ENCODE data around the gene TMEM114.

The TMEM114 gene

DNA sequence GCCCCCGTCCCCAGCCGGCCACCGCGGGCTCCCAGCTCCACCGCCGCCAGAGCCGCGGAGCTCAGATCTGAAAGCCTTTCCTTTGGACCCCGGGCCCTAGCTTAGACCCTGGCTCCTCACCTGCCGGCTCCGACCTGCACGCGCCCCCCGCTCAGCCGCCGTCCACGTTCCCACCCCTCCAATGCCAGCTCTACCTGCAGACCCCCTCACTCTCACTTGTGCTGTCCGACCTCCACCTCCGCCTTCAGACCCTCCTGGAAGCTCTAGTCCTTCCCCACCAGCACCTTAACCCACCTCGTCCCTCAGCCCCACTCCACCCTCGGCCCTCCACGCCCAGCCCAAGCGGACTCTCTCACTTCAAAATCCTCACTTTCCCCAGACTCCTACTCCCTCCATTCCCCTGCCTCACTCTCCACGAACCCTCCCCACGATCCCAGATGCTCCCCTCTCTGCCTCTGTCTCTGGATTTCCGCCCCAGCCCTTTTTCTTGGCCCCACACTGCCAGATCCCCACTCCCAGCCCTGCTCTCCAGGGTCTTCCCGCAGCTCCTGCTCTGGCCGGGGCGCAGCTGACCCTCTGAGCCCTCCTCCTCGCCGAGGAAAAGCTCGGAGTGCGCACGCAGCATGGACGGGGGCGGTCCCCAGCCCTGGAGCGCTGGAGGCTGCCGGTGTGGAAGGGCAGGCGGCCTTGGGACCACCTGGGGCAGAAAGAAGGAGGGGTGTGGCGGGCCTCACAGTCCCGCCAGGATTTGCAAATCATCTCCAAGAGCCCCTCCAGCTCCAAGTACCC, at the start of gene TMEM114:
Gene TMEM114, minus strand, starts transcription at position 612 of the 789 bp plus-strand sequence. CDS start 673 bp downstream, outside the sequence.
- DNase-seq: no peak

DNA sequence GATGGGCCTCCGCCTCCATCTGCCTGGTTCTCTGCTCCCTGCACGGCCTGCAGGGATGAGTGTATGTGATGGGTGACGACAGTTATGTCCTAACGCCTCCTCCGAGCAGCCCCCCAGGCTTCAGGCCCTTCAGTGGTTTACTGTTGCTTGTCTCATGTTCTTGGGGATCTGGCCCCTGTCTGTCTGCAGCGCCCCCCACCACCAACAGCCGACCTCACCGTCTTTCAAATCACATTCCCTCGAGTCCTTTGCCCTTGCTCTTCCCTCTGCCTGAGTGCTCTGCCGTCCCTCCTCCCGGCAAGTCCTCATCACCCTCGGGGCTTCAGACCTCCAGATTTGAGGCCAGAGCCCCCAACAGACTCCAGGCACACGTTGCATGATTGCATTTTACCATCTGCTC, 49.4 kb upstream of the TMEM114 start:
- no peak for DNase-seq

DNA sequence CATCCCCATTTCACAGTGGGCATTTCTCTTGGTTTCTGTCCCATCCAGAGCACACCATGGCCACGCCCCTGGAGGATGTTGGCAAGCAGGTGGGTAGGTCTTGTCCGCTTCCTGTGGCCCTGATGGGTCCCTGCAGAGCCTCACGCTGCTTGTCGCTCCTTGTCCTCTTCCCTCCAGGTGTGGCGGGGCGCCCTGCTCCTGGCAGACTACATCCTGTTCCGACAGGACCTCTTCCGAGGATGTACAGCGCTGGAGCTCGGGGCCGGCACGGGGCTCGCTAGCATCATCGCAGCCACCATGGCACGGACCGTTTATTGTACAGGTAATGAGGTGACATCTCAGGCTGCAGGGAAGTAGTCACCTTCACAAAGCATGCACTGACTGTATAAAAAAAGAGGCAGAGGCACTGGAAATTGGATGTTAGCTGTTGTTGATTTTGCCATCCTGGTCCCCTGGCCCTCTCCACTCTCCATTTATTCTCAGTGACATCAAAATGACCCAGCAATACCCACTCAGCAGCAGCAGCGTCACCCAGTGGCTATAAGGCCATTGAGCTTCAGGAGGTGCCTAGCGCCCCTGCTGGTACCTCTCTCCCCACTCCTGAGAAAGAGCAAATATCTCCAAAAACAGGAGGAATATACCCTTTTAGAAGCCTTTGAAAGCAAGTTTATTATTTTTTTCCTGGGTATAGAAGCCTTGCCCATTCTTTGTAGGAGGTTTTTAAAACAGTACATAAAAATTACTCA, 44.9 kb upstream of the TMEM114 start:
- DNase-seq: no peak

DNA sequence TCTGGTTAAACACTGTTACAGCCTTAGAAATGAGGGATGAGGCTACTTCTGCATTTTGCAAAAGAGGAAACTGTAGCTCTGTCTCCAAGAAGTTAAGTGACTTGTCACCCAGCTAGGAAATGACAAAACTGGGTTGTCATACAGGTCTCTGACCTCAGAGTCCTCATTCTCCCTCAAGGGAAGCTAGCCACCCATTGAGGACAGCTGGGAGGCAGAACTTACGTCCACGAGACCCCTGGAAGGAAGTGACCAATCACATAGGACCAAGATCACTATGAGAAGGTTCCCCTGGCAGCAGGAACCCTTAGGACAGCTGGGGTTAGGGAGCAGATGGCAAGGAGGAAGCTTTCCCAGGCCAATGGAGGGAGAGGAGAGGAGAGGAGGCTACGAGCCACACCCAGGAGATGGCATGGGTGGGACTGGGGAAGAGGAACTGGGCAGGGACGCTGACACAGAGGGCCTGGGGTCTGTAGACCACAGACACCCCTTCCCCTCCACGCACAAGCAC, 42.4 kb upstream of the TMEM114 start:
- DNase-seq: no peak

DNA sequence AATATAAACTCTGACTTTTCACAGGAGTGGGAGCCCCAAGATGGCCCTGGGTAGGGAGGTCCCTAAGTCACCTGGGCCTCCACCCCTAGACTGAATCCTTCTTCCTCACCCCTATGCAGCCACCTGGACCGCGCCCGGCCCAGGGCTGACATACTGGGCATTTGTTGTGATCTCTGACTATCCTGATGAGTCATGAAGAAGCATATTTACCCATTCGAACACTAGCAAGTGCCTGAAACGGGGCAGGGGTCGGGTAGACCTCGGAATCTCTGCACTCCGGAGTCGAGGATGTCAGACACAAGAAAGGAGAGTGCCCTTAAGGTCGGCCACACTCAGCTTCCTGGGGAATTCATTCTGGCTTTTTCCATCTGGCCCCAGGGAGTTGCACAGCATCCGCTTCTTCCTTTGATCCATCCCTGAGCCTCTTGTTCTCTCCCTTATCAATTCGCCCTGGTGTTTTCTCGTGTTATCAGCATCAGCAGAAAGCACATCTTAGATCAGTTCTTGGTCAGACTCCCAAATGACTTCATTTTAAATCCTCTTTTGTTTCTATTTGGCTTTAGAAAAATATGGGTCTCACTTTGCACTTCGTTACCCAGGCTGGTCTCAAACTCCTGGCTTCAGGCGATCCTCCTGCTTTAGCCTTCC, 41.6 kb upstream of the TMEM114 start:
- no peak for DNase-seq

DNA sequence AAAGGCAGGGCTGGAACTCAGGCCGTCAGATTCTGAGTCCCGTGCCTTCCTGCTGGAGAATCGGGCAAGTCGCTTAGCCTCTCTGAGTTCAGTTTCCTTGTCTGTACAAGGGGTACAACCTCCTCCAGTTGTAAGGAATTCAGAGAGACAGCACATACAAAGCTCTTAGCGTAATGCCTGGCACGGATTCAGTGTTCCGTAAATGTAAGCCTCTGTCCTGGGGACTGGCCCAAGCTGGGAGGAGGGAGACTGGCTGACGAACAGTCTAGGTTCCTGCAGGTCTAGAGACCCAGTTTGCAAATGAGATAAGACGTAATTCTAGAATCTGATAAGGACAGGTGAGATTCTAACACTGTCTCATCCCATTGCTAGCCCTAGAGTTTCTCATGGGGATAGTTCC, 41.1 kb upstream of the TMEM114 start:
- no peak for DNase-seq

DNA sequence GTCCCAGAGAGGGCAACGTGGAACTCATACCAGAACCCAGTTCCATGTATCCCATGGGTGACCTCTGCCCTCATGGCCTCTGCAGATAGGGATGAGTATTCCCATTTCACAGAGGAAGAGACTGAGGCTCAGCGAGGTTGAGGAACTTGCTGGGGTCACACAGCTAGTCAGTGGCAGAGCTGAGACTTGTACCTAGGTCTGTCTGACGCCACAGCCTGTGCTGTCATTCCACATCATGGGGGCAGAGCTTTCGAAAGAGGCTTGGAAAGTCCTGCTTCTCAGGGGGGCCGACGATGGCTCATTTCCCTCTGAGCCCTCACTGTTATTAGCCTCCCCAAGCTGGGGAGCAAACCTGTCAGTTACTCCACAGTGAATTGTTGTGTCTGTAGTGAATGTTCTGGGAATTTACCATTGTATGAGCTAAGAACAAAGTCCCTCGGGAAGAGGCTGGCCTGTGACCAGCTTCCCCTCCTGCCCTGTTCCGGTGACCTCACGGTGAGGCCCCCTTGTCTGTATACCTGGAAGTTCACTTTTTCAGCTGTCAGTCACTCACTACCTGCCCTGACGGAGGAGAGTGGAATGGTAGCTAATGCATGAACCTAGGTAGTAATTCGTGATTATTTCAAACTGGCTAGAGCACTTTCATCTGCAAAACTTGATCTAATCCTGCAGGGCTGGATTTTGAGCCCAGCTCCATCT, 40.1 kb upstream of the TMEM114 start:
- no peak for DNase-seq

DNA sequence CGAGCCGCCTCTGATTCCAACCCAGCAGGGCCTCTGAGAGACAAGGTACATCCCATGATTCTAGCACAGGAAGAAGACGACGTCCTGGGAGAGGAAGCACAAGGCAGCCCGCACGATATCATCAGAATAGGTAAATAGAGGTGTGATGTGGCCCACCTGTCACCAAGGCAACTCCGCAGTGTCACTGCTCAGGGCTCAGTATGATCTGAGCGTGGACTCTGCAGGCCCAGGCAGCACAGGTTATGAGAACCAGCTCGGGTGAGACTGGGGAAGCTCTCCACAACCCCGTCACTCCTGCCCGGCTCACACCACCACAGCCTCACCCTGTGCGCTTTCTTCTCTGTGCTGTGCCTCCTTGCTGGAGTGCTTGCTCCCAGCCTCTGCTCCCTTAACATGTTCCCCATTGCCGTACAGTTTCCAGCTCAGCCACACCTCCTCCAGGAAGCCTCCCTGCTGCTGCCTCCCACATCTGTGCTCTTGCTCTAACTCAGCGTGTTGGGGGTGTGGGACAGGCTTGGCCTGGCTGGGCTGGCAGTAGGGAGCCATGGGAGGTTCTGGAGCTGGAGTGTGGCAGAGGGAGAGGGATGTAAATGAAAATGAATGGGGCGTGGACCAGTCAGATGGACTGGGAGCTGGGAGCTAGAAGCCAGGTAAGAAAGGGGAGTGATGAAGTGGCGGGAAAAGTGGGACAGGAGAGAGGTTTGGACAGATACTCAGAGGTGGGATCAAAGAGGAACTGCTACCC, 38.8 kb upstream of the TMEM114 start:
- no peak for DNase-seq

DNA sequence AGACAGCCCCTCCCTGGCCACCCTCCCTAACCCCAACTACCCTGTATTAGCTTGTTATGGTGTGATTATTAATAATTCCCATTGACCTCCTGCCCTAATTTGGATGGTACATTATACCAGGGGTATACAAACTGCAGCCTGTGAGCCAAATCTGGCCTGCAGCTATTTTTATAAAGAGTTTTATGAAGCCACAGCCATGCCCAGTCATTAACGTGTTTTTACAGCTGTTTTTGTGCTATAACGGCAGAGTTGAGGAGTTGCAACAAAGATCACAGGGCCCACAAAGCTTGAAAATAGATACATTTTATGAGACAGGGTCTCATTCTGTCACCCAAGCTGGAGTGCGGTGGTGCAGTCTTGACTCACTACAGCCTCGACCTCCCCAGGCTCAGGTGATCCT, 37.1 kb upstream of the TMEM114 start:
- DNase-seq: no peak

DNA sequence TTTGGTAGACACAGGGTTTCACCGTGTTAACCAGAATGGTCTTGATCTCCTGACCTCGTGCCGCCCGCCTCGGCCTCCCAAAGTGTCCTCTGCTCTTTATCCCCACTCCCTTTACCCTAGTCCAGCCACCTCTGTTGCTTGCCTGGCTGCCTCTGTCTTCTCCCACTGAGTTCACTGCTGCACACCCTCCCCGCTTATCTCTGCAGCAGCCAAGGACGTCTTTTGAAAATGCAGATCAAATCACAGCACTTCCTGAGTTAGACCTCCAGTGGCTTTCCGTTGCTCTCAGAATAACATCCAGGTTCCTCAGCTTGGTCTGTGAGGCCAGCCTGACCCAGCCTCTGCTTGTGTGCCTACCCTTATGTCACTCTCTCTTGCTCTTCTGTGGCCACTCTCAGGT, 36.6 kb upstream of the TMEM114 start:
- DNase-seq: no peak

DNA sequence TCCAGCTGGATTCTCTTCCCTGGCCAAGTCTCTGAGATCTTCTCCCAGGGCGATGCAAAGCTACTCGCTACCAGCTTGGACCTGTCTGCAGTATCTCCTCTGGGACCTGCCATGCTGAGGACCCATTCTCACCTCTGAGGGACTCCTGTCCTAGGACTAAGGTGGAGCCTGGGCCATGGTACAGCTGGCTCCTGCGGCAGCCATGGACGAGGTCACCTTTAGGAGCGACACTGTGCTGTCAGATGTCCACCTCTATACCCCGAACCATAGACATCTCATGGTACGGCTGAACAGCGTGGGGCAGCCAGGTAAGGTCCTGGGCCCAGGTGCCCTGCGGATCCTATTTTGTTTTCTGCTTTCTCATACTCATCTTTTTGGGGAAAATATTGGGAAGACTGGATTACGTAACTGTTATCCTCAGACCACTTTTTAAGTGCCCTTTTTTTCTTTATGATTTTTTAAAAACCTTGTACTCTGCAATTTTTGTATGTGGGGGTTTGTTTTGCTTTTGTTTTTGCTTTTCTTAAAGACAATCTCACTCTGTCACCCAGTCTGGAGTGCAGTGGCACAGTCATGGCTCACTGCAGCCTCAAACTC, 35.3 kb upstream of the TMEM114 start:
- DNase-seq: no peak

DNA sequence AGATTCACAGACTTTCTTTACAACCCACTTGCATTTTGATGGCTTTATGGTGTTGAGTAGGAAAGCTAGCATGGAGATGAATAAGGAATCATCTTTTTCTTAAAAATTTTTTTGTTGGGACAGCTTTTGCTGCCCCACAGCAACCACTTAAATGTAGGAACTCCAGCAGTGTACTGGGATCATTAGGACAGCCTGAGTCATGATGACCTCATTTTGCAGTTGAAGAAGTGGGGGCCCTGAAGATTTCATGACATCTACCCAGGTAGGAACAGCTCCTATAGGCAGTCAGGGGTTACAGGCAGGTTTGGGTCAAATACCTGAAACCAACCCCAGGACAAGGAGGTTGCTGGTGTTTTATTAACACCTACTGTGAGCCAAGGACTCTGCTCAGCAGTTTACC, 33.3 kb upstream of the TMEM114 start:
- no peak for DNase-seq

DNA sequence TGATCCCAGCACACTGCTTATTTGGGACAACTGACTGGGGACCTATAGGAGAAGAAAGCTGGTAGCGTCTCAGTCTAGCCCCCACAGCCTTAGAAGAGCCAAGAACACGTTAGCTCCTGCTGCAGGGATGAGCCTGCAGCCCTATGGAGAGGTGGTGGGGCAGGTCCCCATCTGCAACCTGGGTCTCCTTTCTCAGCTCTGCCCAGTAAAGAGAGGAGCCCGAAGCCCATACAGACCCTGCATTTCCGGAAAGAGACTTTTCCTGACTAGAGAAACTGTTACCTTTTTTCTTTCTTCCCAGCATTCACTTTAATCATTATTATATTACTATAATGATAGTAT, 32.0 kb upstream of the TMEM114 start:
- no peak for DNase-seq

DNA sequence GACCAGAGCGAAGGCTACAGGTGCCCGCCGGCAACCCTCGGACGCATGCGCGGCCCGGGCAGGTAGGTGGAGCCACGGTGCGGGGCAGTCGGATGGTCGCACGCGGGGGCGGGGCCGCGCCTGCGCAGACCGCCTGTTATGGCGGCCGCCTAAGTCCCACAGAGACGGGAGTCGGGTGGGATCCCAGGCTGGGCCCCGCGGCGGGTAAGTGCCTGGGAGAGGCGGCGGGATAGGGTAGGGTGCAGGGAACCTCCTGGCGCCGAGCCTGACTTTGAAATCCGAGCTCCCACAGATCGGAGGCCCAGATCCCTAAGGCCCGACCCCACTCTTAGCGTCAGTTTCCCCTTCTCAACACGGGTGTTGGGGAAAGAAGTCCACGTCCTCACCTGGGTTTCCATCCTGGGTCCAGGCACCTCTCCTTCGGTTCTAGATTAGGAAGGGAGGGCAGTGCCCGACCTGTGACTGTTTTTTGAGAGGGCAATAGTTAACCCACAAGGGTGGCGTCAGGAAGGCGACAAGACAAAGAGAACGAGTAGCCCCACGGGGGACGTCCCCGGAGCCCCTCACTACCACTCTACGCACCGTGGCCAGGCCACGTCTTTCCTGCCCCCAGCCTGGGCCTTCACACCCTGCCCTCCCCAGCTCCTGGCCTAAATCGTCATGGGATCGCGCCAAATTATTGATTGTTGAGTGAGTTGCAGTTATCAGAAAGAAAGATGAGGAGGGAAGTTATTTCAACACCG, 31.4 kb upstream of the TMEM114 start, which contains the start of gene METTL22:
Gene METTL22, plus strand, starts transcription at position 127 of the 743 bp plus-strand sequence. CDS start 3,968 bp downstream, outside the sequence.
- DNase-seq: peak; percentile 86 to 89 (median 88)

DNA sequence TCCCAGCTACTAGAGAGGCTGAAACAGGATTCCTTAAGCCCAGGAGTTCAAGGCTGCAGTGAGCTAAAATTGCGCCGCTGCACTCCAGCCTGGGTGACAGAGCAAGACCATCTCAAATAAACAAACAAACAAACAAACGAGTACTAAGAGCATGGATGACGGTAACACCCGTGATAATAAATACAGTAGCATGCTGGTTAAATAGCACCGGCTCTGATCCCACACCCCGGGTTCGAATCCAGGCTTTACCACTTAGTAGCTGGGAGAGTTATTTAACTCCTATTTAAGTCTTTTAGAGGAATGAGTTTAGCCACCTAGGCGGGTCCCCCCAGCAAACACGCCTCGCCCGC, 30.9 kb upstream of the TMEM114 start:
- DNase-seq: no peak

DNA sequence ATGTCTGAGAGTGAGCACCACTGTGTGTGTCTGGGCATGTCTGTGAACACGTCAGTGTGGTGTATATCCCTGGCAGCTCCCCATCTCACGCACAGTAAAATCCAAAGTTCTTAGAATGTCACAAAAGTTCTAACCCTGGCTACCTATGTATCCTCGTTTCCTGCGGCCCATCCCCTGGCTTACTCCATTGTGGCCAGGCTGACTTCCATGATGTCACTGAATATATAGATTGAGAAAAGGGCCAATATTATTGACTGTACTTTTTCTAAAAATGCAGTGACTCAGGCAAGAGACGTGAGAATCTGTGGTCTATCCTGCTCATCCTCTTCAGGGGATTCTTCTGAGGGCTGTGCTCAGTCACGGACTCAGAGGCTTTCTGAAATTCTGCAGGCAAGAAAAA, 30.2 kb upstream of the TMEM114 start:
- DNase-seq: no peak

DNA sequence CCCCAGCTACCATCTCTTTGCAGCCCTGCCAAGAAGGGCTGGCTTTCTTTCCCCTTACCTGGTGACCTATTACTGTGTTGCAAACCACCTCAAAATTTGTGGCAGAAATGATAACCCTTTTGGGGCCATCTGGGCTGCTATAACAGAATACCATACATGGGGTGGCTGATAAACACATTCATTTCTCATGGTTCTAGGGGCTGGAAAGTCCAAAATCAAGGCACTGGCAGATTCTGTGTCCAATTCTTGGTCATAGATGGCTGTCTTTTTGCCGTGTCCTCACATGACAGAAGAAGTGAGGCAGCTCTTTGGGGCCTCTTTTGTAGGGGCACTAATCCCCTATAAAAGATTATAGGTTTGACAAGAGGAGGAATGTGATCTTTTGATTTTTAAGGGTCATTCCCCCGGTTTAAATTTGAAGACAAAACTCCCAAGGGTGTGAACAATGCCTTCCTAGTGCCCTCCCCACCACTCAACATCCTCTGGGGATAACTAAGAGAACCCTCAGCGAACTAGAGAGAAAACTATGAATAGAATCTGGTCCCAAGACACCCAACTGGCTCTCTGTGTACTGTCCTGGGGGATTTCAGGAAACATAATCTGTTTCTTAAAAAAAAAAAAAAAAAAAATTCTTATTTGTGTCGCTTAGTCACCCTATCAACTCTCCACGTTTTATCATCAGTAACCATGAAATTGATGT, 29.5 kb upstream of the TMEM114 start:
- DNase-seq: no peak

DNA sequence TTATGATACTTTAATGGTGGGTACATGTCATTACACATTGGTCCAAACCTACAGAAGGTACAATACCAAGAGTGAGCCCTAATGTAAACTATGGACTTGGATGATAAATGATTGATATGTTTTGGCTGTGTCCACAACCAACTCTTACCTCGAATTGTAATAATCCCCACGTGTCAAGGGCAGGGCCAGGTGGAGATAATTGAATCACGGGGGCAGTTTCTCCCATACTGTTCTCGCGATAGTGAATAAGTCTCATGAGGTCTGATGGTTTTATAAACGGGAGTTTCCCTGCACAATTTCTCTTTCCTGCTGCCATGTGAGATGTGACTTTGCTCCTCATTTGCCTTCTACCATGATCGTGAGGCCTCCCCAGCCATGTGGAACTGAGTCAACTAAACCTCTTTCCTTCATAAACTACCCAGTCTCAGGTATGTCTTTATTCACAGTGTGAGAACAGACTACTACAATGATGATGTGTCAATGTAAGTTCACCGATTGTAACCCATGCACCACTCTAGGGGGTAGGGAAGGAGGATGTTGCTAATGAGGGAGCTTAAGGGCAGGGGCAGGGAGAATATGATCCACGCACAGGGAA, 24.2 kb upstream of the TMEM114 start:
- DNase-seq: no peak

DNA sequence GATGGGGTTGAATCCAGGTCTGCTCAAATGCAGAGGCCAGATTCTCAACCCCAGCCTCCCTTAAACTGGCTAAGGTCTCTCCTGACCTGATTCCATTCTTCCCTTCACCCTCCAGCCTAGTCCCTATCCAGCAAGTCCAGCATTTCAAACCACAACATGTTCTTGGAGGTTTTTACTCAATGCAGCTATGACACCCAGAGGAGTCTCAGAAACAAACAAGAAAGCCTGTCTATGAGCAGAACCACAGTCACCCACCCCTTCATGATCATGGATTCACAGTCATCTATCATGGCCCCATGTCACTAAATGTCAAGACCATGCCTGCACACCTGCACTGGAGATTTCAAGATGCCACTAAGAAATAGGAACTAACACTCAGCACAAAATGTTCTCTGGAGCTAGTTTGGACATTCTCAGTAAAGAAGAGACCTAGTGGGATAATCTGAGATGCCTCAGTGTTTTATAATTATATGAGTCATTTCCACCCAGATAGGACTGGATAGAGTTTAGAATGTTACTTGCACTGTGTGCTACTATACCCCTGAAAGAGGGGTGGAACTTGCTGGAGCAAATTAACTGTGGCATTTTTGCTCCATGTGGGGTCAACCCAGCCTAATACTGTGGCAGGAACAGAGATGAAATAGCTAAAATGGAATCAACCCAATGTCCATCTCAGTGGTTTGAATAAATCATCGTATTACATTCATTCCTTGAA, 21.7 kb upstream of the TMEM114 start:
- no peak for DNase-seq

Data from activated CD4-positive, CD25-positive, alpha-beta regulatory T cell (primary cell).